ENCODE measurements around the gene MFSD6L. TPM values are rescaled to one million over a fixed set of nuclear protein-coding genes. Genes with fewer than 3 reads are reported as not detected.
"Not testable (repeated sequence)": the region's sequence is repeated elsewhere in the genome, so short reads cannot be mapped to it uniquely, and the experiment has no call there.

MFSD6L gene
- total RNA-seq, 2 donors from 2014 or later: 0.41 to 1.9 TPM

DNA sequence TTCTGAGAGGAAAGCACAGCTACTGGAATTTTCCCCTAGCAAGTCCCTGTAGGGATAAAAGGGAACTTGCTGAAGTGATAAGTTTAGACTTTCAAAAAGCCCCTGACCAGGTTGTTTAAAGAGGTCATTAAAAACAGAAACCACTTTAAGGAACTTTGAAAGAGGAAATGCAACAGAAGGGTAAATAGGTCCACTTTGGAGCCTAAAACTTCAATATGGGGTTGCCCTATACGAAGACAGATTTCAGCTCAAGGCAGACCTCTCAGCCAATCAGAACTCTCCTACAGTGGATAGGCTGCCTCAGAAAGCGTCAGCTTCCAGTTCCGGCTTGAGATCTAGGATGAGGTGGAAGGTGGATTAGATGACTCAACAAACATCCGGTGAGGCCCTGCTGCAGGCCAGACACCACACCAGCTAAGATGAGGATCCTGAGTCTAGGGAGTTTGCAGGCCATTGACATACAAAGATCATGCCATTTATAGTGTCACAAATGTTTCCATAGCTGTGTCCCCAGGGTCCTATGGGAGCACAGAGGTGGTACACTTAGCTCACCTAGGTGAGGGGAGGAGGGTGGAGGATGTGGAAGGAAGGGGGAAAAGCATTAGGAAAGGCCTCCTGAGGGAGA is 7.9 kb upstream of the MFSD6L start:
- WGBS: 84% methylated on average over 4 of the region's 4 CpGs
- Histone ChIP-seq H3K4me3 (no peak overlapping the region), H3K27ac (no peak overlapping the region), H3K36me3 (no peaks in the 10 kb centered on the region), H3K27me3 (replicated peaks; ENCODE audit: insufficient read depth) (no peaks in the 10 kb centered on the region), H3K9me3 (no peaks in the 10 kb centered on the region), H3K4me1 (replicated peaks) (no peaks in the 10 kb centered on the region)
- no peak for DNase-seq (ENCODE audit: low spot score)
- intact Hi-C loops (cut with DNase I): no loop called here
- TF ChIP-seq POLR2A (IDR thresholded peaks at IDR 0.05): no peak
- TF ChIP-seq POLR2AphosphoS5 (IDR thresholded peaks at IDR 0.05): no peak
- TF ChIP-seq, protein P1, sequence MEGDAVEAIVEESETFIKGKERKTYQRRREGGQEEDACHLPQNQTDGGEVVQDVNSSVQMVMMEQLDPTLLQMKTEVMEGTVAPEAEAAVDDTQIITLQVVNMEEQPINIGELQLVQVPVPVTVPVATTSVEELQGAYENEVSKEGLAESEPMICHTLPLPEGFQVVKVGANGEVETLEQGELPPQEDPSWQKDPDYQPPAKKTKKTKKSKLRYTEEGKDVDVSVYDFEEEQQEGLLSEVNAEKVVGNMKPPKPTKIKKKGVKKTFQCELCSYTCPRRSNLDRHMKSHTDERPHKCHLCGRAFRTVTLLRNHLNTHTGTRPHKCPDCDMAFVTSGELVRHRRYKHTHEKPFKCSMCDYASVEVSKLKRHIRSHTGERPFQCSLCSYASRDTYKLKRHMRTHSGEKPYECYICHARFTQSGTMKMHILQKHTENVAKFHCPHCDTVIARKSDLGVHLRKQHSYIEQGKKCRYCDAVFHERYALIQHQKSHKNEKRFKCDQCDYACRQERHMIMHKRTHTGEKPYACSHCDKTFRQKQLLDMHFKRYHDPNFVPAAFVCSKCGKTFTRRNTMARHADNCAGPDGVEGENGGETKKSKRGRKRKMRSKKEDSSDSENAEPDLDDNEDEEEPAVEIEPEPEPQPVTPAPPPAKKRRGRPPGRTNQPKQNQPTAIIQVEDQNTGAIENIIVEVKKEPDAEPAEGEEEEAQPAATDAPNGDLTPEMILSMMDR (IDR thresholded peaks at IDR 0.05): no peak

DNA sequence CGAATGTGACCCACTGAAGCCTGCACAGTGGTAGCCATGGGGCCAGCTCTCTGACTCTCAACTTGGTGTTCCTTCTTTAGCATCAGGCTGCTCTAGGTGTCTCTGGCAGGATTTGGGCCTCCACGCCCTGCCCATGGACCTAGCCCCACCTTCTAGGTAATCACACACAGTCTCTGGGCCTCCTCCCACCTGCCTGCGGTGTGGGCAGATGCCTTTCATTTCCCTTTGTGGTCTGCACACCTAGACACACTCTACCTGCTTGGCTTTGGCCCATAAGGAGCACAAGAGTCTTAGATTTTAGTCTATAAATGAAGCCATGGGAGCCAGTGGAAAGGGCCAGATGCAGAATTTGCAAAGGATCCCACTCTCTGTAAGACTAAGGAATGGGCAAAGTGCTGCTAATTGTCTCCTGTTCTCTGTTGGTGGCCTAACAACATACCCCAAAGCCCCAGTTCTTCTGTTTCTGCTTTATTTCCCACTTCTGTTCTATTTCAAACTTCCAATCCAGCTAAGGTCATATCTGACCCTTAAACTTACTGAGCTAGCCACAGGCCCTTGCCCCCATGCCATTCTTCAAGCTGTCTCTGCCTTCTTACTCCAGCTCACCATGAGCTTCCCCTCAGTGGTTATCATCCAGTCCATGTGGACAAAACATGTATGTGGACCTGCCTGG is 7.2 kb upstream of the MFSD6L start:
- H3K4me3 ChIP-seq: no peak overlapping the region
- H3K36me3 ChIP-seq: no peaks in the 10 kb centered on the region
- no peaks in the 10 kb centered on the region for H3K4me1 ChIP-seq (replicated peaks)
- intact Hi-C loops (cut with DNase I): no loop called here
- no peaks in the 10 kb centered on the region for H3K27me3 ChIP-seq (replicated peaks; ENCODE audit: insufficient read depth)
- H3K9me3 ChIP-seq: no peaks in the 10 kb centered on the region
- WGBS: 79% methylated on average over 3 of the region's 3 CpGs
- TF ChIP-seq, protein P1 (IDR thresholded peaks at IDR 0.05): no peak
- TF ChIP-seq POLR2A (IDR thresholded peaks at IDR 0.05) (no peak), POLR2AphosphoS5 (IDR thresholded peaks at IDR 0.05) (no peak)
- DNase-seq (ENCODE audit: low spot score): no peak
- H3K27ac ChIP-seq: no peak overlapping the region

DNA sequence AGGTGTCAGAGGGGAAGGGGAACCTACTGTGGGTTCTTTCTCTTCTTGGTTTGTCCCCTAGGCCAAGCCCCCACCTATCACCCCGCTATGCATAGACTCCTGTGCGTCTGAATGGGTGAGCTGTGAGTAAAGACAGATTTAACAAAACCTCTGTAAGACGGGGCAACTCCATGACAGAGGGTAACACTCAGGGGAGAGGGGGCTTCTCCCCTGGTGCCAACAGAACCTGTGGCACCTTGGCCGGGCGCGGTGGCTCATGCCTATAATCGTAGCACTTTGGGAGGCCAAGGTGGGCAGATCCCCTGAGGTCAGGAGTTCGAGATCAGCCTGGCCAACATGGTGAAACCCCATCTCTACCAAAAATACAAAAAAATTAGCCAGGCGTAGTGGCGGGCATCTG is 6.2 kb upstream of the MFSD6L start:
- DNase-seq (ENCODE audit: low spot score); H3K9me3 ChIP-seq; H3K4me1 ChIP-seq (replicated peaks); intact Hi-C loops (cut with DNase I); H3K27me3 ChIP-seq (replicated peaks; ENCODE audit: insufficient read depth); H3K4me3 ChIP-seq; H3K36me3 ChIP-seq; H3K27ac ChIP-seq: not testable (repeated sequence)
- WGBS: 92% methylated on average over 10 of the region's 10 CpGs

DNA sequence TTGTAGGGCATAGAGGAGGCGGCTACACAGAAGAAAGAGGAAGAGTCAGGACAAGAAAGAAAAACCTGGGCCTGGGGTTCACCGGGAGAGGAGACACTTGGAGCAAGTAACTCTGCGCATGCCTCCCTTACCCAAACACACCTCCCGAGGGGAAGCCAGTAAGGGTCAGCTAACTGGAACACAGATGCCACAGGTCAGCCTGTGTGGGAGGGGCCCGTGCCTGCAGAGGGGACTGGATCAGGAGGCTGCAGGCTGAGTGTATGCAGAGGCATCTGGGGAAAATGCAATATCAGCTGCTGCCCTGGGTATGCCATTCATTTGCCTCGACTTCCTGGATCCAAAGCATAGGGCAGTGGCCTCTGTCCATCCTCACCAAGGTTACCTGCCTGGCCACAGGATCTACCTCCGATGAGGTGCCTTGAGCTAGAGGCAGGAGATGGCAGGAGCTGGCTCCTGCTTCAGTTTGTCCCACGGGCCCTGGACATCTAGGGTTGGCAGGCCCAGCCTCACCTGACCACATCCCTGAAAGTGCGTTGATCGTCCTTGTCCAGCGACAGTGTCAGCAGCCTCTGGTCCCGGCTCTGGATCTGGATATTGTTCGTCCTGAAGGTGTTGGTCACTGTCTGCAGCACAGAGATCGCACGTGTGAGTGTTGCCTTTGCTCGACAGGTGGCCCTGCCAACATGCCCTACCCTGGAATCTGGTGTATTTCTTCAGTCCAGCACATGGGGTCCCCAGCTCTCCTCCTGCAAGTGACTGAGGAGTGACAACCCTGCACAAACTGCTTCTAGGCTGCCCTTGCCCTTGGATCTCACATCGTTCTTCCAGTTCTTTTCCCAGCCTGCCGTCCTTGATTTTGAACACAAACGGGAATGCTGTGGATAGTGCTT is 4.6 kb upstream of the MFSD6L start:
- TF ChIP-seq POLR2AphosphoS5 (IDR thresholded peaks at IDR 0.05) (no peak), POLR2A (IDR thresholded peaks at IDR 0.05) (no peak)
- TF ChIP-seq, protein P1 (IDR thresholded peaks at IDR 0.05): no peak
- Histone ChIP-seq H3K27ac (no peak overlapping the region), H3K27me3 (replicated peaks; ENCODE audit: insufficient read depth) (no peaks in the 10 kb centered on the region), H3K9me3 (no peaks in the 10 kb centered on the region), H3K4me3 (no peak overlapping the region), H3K36me3 (no peaks in the 10 kb centered on the region), H3K4me1 (replicated peaks) (no peaks in the 10 kb centered on the region)
- 79% methylated on average over 16 of the region's 19 CpGs for WGBS
- intact Hi-C loops (cut with DNase I): no loop called here
- DNase-seq (ENCODE audit: low spot score): no peak

DNA sequence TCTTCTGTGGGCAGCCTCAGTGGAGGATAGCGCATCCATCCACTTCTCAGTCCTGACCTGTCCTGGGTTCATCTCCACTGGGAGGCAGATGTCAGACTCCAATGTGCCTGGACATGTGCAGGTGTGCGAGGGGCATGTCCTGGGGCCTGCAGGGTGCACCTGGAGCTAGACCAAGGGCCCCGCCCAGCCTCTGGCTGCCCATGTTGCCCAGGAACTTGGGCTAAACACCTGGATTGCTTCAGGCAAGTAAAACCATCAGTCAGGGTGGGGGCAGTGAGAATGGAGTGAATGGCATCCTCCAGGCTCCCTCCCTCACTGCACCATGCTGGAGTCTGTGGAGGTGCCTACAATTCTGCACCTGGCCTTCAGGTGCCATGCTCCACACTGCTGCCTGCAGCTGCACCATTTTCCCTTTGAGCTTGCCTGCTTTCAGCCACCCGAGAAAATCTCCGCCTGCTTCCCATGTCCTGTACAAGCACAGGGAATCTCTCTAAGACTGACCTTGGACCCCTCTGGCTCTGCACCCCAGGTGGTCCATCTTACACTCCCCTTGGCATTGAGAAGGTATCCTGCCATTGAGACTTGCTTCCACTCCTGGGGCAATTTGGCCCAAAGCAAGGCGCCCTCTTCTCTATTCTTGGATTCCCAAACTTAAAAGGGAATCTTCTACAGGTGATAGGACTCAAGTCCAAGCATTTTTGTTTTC is 2.1 kb upstream of the MFSD6L start:
- no peak overlapping the region for H3K4me3 ChIP-seq
- TF ChIP-seq POLR2AphosphoS5 (IDR thresholded peaks at IDR 0.05) (no peak), POLR2A (IDR thresholded peaks at IDR 0.05) (no peak)
- TF ChIP-seq, protein P1 (IDR thresholded peaks at IDR 0.05): no peak
- intact Hi-C loops (cut with DNase I): no loop called here
- no peaks in the 10 kb centered on the region for H3K36me3 ChIP-seq
- 81% methylated on average over 5 of the region's 6 CpGs for WGBS
- H3K27ac ChIP-seq: no peak overlapping the region
- no peaks in the 10 kb centered on the region for H3K9me3 ChIP-seq
- DNase-seq (ENCODE audit: low spot score): no peak
- H3K4me1 ChIP-seq (replicated peaks): no peaks in the 10 kb centered on the region
- no peaks in the 10 kb centered on the region for H3K27me3 ChIP-seq (replicated peaks; ENCODE audit: insufficient read depth)

Data from prostate gland (tissue), 2 donors.